Hepatocyte (in vitro differentiated cells): ENCODE data around the gene ATP6V1F.

Source experiments
- EZH2 ChIP-seq: fragments of 200-600 bp; sonication (generic); IDR thresholded peaks from 2 replicates; pipeline ENCODE4 v1.6.1; 2016; ENCODE audit warnings: antibody characterized with exemption, mild to moderate bottlenecking, borderline replicate concordance
- EZH2phosphoT487 ChIP-seq: fragments of 200-600 bp; sonication (generic); IDR thresholded peaks from one replicate; pipeline ENCODE4 v1.6.1; 2018; ENCODE audit warnings: antibody characterized with exemption, mild to moderate bottlenecking, low read depth, moderate library complexity; ENCODE audit not compliant: unreplicated experiment, severe bottlenecking
- TF ChIP-seq, protein P1 (sequence below): fragments of 200-600 bp; sonication (generic); IDR thresholded peaks from 2 replicates; pipeline ENCODE4 v1.5.1; 2016; ENCODE audit warnings: antibody characterized with exemption, mild to moderate bottlenecking; ENCODE audit not compliant: poor library complexity

- TF ChIP-seq, protein P1, sequence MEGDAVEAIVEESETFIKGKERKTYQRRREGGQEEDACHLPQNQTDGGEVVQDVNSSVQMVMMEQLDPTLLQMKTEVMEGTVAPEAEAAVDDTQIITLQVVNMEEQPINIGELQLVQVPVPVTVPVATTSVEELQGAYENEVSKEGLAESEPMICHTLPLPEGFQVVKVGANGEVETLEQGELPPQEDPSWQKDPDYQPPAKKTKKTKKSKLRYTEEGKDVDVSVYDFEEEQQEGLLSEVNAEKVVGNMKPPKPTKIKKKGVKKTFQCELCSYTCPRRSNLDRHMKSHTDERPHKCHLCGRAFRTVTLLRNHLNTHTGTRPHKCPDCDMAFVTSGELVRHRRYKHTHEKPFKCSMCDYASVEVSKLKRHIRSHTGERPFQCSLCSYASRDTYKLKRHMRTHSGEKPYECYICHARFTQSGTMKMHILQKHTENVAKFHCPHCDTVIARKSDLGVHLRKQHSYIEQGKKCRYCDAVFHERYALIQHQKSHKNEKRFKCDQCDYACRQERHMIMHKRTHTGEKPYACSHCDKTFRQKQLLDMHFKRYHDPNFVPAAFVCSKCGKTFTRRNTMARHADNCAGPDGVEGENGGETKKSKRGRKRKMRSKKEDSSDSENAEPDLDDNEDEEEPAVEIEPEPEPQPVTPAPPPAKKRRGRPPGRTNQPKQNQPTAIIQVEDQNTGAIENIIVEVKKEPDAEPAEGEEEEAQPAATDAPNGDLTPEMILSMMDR = no peak
- TF ChIP-seq EZH2phosphoT487 (no peak), EZH2 (no peak)
Observed at GRCh38 chr7:128852537-128853254, 10.0 kb upstream of the ATP6V1F start.
